GM23338 (cell line): ENCODE results near the gene ACTR2. TPM values are rescaled to one million over a fixed set of nuclear protein-coding genes. Genes with fewer than 3 reads are reported as not detected.

Source experiments
- ATAC-seq: fragments of 200-7000 bp; cut with Tn5 transposase; 3 replicates; pipeline ENCODE4 v1.9.1; 2020
- DNase-seq: peaks from one replicate; pipeline ENCODE4 v3.0.0-alpha.2; 2015; ENCODE audit warnings: low spot score
- H2AFZ ChIP-seq: fragments of 200-600 bp; sonication (generic); 2 replicates; pipeline ENCODE4 v1.8.0; 2016; ENCODE audit warnings: antibody characterized with exemption, mild to moderate bottlenecking, moderate library complexity
- H3F3A ChIP-seq: fragments of 200-600 bp; sonication (generic); replicated peaks from 2 replicates; pipeline ENCODE4 v1.8.0; 2017; ENCODE audit warnings: antibody characterized with exemption, mixed run types, low read depth
- H3K27ac ChIP-seq: fragments of 200-600 bp; sonication (generic); 2 replicates; pipeline ENCODE4 v1.6.1; 2016; ENCODE audit warnings: low read depth
- H3K27me3 ChIP-seq: fragments of 200-600 bp; sonication (generic); 2 replicates; pipeline ENCODE4 v1.8.0; 2016; ENCODE audit warnings: mild to moderate bottlenecking, mixed run types, moderate library complexity; ENCODE audit not compliant: insufficient read depth
- H3K36me3 ChIP-seq: fragments of 200-600 bp; sonication (generic); 2 replicates; pipeline ENCODE4 v1.8.0; 2016; ENCODE audit warnings: mild to moderate bottlenecking; ENCODE audit not compliant: insufficient read depth
- H3K4me1 ChIP-seq: fragments of 200-600 bp; sonication (generic); 2 replicates; pipeline ENCODE4 v1.8.0; 2016; ENCODE audit warnings: mild to moderate bottlenecking, moderate library complexity; ENCODE audit not compliant: insufficient read depth
- H3K4me2 ChIP-seq: fragments of 200-600 bp; sonication (generic); 2 replicates; pipeline ENCODE4 v1.7.1; 2017; ENCODE audit warnings: mixed run types
- H3K4me3 ChIP-seq: fragments of 200-600 bp; sonication (generic); 2 replicates; pipeline ENCODE4 v1.6.1; 2016; ENCODE audit warnings: mixed run types
- H3K79me2 ChIP-seq: fragments of 200-600 bp; sonication (generic); replicated peaks from 2 replicates; pipeline ENCODE4 v1.8.0; 2017; ENCODE audit warnings: mild to moderate bottlenecking; ENCODE audit not compliant: insufficient read depth
- H3K9me2 ChIP-seq: fragments of 200-600 bp; sonication (generic); 2 replicates; pipeline ENCODE4 v1.8.0; 2017; ENCODE audit not compliant: insufficient read depth
- H4K20me1 ChIP-seq: fragments of 200-600 bp; sonication (generic); replicated peaks from 2 replicates; pipeline ENCODE4 v1.8.0; 2017; ENCODE audit warnings: mild to moderate bottlenecking; ENCODE audit not compliant: insufficient read depth
- H3K27ac Mint-ChIP-seq: 2 replicates; pipeline ENCODE4 v1.8.0; 2020; ENCODE audit warnings: inconsistent platforms, mild to moderate bottlenecking, moderate library complexity, mixed read lengths
- H3K27me3 Mint-ChIP-seq: 3 replicates; pipeline ENCODE4 v1.8.0; 2022; ENCODE audit warnings: low read depth, mild to moderate bottlenecking, moderate library complexity, mixed read lengths, inconsistent platforms; ENCODE audit not compliant: insufficient read depth, poor library complexity
- H3K36me3 Mint-ChIP-seq: 3 replicates; pipeline ENCODE4 v1.8.0; 2021; ENCODE audit warnings: low read depth, mild to moderate bottlenecking, inconsistent platforms, moderate library complexity, mixed read lengths
- H3K4me1 Mint-ChIP-seq: 3 replicates; pipeline ENCODE4 v1.8.0; 2020; ENCODE audit warnings: mild to moderate bottlenecking, inconsistent platforms, mixed read lengths
- H3K4me3 Mint-ChIP-seq: 3 replicates; pipeline ENCODE4 v1.8.0; 2021; ENCODE audit warnings: moderate library complexity, mild to moderate bottlenecking, inconsistent platforms, mixed read lengths
- H3K9me3 Mint-ChIP-seq: 3 replicates; pipeline ENCODE4 v1.8.0; 2020; ENCODE audit warnings: moderate library complexity, mild to moderate bottlenecking, inconsistent platforms, mixed read lengths
- ETS1 ChIP-seq: IDR thresholded peaks from 2 replicates; pipeline ENCODE4 v1.6.1; 2016; ENCODE audit warnings: antibody characterized with exemption
- EZH2 ChIP-seq: fragments of 200-600 bp; sonication (generic); IDR thresholded peaks from one replicate; pipeline ENCODE4 v1.8.0; 2017; ENCODE audit warnings: antibody characterized with exemption, mild to moderate bottlenecking, low read depth; ENCODE audit not compliant: unreplicated experiment
- EZH2phosphoT487 ChIP-seq: fragments of 200-600 bp; sonication (generic); IDR thresholded peaks from one replicate; pipeline ENCODE4 v1.8.1; 2018; ENCODE audit warnings: antibody characterized with exemption; ENCODE audit not compliant: unreplicated experiment
- JUNB ChIP-seq: IDR thresholded peaks from one replicate; pipeline ENCODE4 v1.6.1; 2016; ENCODE audit warnings: antibody characterized with exemption; ENCODE audit not compliant: unreplicated experiment
- NANOG ChIP-seq: IDR thresholded peaks from 2 replicates; pipeline ENCODE4 v1.6.1; 2016; ENCODE audit warnings: antibody characterized with exemption, borderline replicate concordance
- POLR2AphosphoS5 ChIP-seq: IDR thresholded peaks from 2 replicates; pipeline ENCODE4 v1.6.1; 2016; ENCODE audit warnings: antibody characterized with exemption, low read depth
- REST ChIP-seq: IDR thresholded peaks from one replicate; pipeline ENCODE4 v1.6.1; 2018; ENCODE audit warnings: antibody characterized with exemption; ENCODE audit not compliant: unreplicated experiment
- STAT1 ChIP-seq: IDR thresholded peaks from one replicate; pipeline ENCODE4 v1.6.1; 2016; ENCODE audit warnings: antibody characterized with exemption; ENCODE audit not compliant: unreplicated experiment
- ZNF114 ChIP-seq: fragments of 250-450 bp; sonication (Bioruptor Pico); IDR thresholded peaks from 2 replicates; pipeline ENCODE4 v1.5.0; 2020; ENCODE audit warnings: mild to moderate bottlenecking, moderate library complexity
- polyA plus RNA-seq: library from polyadenylated mRNA; unstranded; fragments of >200 nt; fragmentation: Nextera tagmentation; extraction: Ambion mirVana; gene quantifications from 2 replicates; pipeline ENCODE4 v1.2.1, GENCODE V29; 2016
- total RNA-seq: library from RNA; depleted of rRNA; stranded (reverse); fragments of >200 nt; shearing (Covaris generic); gene quantifications from 2 replicates; pipeline ENCODE4 v1.2.3, GENCODE V29; 2014

ACTR2 gene
- total and polyA plus RNA-seq, 2 experiments from 2014 or later, result 73.6 to 87.6 TPM

- Histone ChIP-seq H3K4me1 (peaks cover 14% of the 10 kb centered on the region), H3K9me2 (no peaks in the 10 kb centered on the region), H3K27ac (no peak overlapping the region), H3K4me3 (no peak overlapping the region), H3K27me3 (no peaks in the 10 kb centered on the region), H3F3A (peaks cover 3% of the 10 kb centered on the region), H3K4me2 (no peak overlapping the region), H3K79me2 (no peaks in the 10 kb centered on the region), H3K36me3 (no peaks in the 10 kb centered on the region), H4K20me1 (peaks cover 3% of the 10 kb centered on the region; the same call in 1 of the 2 replicates), H2AFZ (no peak overlapping the region)
- ATAC-seq (no peak), DNase-seq (no peak)
- Mint-ChIP-seq H3K4me3 (no peak overlapping the region), H3K27ac (no peak overlapping the region), H3K4me1 (peaks cover 43% of the 10 kb centered on the region), H3K9me3 (no peaks in the 10 kb centered on the region), H3K27me3 (peaks cover 22% of the 10 kb centered on the region), H3K36me3 (no peaks in the 10 kb centered on the region)
- no peak for TF ChIP-seq ETS1
- TF ChIP-seq NANOG, result no peak
- TF ChIP-seq EZH2phosphoT487, result no peak
- no peak for TF ChIP-seq ZNF114 (CRISPR knock-in tag)
- no peak for TF ChIP-seq POLR2AphosphoS5
- no peak for TF ChIP-seq EZH2
These were observed 70.5 kb downstream of the ACTR2 start for GRCh38 chr2:65298089-65298488.

GRCh38 chr2:65299246-65299645, 71.6 kb downstream of the ACTR2 start:
- Histone ChIP-seq H3K4me3 (no peak overlapping the region), H4K20me1 (peaks cover 3% of the 10 kb centered on the region; the same call in 1 of the 2 replicates), H3K79me2 (no peaks in the 10 kb centered on the region), H3K27ac (no peak overlapping the region), H3K9me2 (no peaks in the 10 kb centered on the region), H3K36me3 (no peaks in the 10 kb centered on the region), H3K4me1 (peaks cover 14% of the 10 kb centered on the region), H2AFZ (no peak overlapping the region), H3K27me3 (no peaks in the 10 kb centered on the region), H3K4me2 (no peak overlapping the region), H3F3A (peaks cover 3% of the 10 kb centered on the region)
- H3K27me3 Mint-ChIP-seq, result peaks cover 22% of the 10 kb centered on the region
- H3K36me3 Mint-ChIP-seq, result no peaks in the 10 kb centered on the region
- no peak for DNase-seq
- ATAC-seq, result no peak
- H3K27ac Mint-ChIP-seq, result no peak overlapping the region
- no peak overlapping the region for H3K4me3 Mint-ChIP-seq
- no peaks in the 10 kb centered on the region for H3K9me3 Mint-ChIP-seq
- TF ChIP-seq ETS1, result no peak
- TF ChIP-seq STAT1, result no peak
- peaks cover 33% of the 10 kb centered on the region for H3K4me1 Mint-ChIP-seq

- no peaks in the 10 kb centered on the region for H3K9me3 Mint-ChIP-seq
- Histone ChIP-seq H3K27me3 (no peaks in the 10 kb centered on the region), H3K9me2 (no peaks in the 10 kb centered on the region), H3K4me2 (no peak overlapping the region), H3K79me2 (no peaks in the 10 kb centered on the region), H3K36me3 (no peaks in the 10 kb centered on the region), H4K20me1 (peaks cover 3% of the 10 kb centered on the region; the same call in 1 of the 2 replicates), H3K4me1 (peaks cover 14% of the 10 kb centered on the region), H3F3A (peaks cover 3% of the 10 kb centered on the region), H3K27ac (no peak overlapping the region), H3K4me3 (no peak overlapping the region), H2AFZ (no peak overlapping the region)
- H3K27ac Mint-ChIP-seq, result no peak overlapping the region
- peaks cover 19% of the 10 kb centered on the region for H3K27me3 Mint-ChIP-seq
- peaks cover 27% of the 10 kb centered on the region for H3K4me1 Mint-ChIP-seq
- ATAC-seq, result peak; percentile 17
- no peak for DNase-seq
- H3K4me3 Mint-ChIP-seq, result no peak overlapping the region
- H3K36me3 Mint-ChIP-seq, result no peaks in the 10 kb centered on the region
- no peak for TF ChIP-seq STAT1
- no peak for TF ChIP-seq NANOG
- TF ChIP-seq REST, result no peak
- TF ChIP-seq EZH2phosphoT487, result no peak
- TF ChIP-seq POLR2AphosphoS5, result no peak
- no peak for TF ChIP-seq ETS1
- TF ChIP-seq JUNB, result no peak
These were observed 72.6 kb downstream of the ACTR2 start for GRCh38 chr2:65300134-65300760.
